T-helper 1 cell (primary cell): ENCODE measurements around the gene PPP1R15A.
"Not testable (repeated sequence)": the region's sequence is repeated elsewhere in the genome, so short reads cannot be mapped to it uniquely, and the experiment has no call there.

Experiments
- DNase-seq, 5 donors: peaks; one replicate each; pipeline ENCODE4 v3.0.0-alpha.2; 2012 to 2020
- total RNA-seq, 4 donors: gene quantifications; one replicate each; lab custom pipeline; 2026; lab: John Stamatoyannopoulos, UW

PPP1R15A gene
- 1,801 to 2,970 (median 2,376) reads per million in 4 donors for total RNA-seq

- peak; percentile 91 to 99 (median 95) for DNase-seq
Measured at GRCh38 chr19:48872182-48872883, at the start of gene PPP1R15A. TSS of gene PPP1R15A (plus strand) at chr19:48872421. CDS start at chr19:48873234, 813 bp downstream.

- DNase-seq: no peak
Measured at GRCh38 chr19:48822514-48822913, 49.7 kb upstream of the PPP1R15A start.

GRCh38 chr19:48826606-48827020 is 45.6 kb upstream of the PPP1R15A start:
- DNase-seq: no peak

- DNase-seq: no peak
Measured at GRCh38 chr19:48830088-48830487, 42.1 kb upstream of the PPP1R15A start.

- no peak for DNase-seq
Measured at GRCh38 chr19:48830965-48831364, 41.3 kb upstream of the PPP1R15A start.

GRCh38 chr19:48833049-48833448 is 39.2 kb upstream of the PPP1R15A start:
- DNase-seq: no peak

GRCh38 chr19:48833977-48834376 is 38.2 kb upstream of the PPP1R15A start:
- no peak for DNase-seq

- peak; percentile 73 to 93 (median 90) for DNase-seq
Measured at GRCh38 chr19:48835734-48836088, 36.5 kb upstream of the PPP1R15A start.

- no peak for DNase-seq
Measured at GRCh38 chr19:48836089-48837017, 35.9 kb upstream of the PPP1R15A start, which contains the start of gene HSD17B14. TSS of gene HSD17B14 (minus strand) at chr19:48836491. CDS start at chr19:48836411, 80 bp downstream.

- DNase-seq: peak; percentile 53 to 80 (median 68)
Measured at GRCh38 chr19:48837051-48837524, 35.1 kb upstream of the PPP1R15A start.

- no peak for DNase-seq
Measured at GRCh38 chr19:48837687-48838086, 34.5 kb upstream of the PPP1R15A start.

GRCh38 chr19:48841047-48841446 is 31.2 kb upstream of the PPP1R15A start:
- no peak for DNase-seq

GRCh38 chr19:48841571-48841970 is 30.6 kb upstream of the PPP1R15A start:
- no peak for DNase-seq

- peak in 4 of 5 donors; percentile 22 to 56 (median 40) for DNase-seq
Measured at GRCh38 chr19:48842789-48843162, 29.4 kb upstream of the PPP1R15A start.

- DNase-seq: peak in 1 of 5 donors; percentile 14
Measured at GRCh38 chr19:48844472-48844871, 27.7 kb upstream of the PPP1R15A start.

- DNase-seq: no peak
Measured at GRCh38 chr19:48845384-48845783, 26.8 kb upstream of the PPP1R15A start.

GRCh38 chr19:48846659-48847058 is 25.6 kb upstream of the PPP1R15A start:
- DNase-seq: not testable (repeated sequence)

GRCh38 chr19:48852292-48852691 is 19.9 kb upstream of the PPP1R15A start:
- no peak for DNase-seq

GRCh38 chr19:48853483-48853882 is 18.7 kb upstream of the PPP1R15A start:
- DNase-seq: no peak

GRCh38 chr19:48854103-48854502 is 18.1 kb upstream of the PPP1R15A start:
- DNase-seq: no peak

- no peak for DNase-seq
Measured at GRCh38 chr19:48856921-48857320, 15.3 kb upstream of the PPP1R15A start.

GRCh38 chr19:48858984-48859710 is 13.1 kb upstream of the PPP1R15A start:
- peak; percentile 60 to 80 (median 69) for DNase-seq
